Stimulated activated CD4-positive, alpha-beta T cell treated with anti-CD3 and anti-CD28 coated beads, Interleukin-1b, Interleukin-23, amount 100 ng/mL, for 4 hours (primary cell): ENCODE measurements around the gene SLCO3A1.

ENCODE experiments used
- DNase-seq, 2 donors: peaks; one replicate each; pipeline ENCODE4 v3.0.0-alpha.2; 2020; ENCODE audit warnings: low read depth in 2 of 2

The SLCO3A1 gene

DNA sequence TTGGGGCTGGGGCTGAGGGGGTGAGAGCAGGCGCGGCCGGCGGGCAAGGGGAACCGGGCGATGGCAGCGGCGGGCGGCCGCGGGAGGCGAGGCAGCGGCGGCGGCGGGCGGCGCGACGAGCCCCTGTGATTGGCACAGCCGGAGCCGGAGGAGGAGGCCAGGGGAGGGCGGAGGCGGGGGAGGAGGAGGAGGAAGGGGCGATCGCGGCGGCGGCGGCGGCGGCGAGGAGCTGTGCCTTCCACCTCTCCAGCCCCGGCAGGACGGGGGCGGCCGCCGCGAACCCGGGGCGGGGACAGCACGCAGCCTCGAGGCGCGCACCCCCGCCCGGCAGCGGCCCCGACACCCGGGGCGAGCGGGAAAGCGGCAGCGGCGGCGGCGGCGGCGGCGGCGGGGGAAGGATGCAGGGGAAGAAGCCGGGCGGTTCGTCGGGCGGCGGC lies at the start of gene SLCO3A1:
Gene SLCO3A1, plus strand, starts transcription at position 198 of the 437 bp plus-strand sequence.
- peak; percentile 64 to 70 for DNase-seq

DNA sequence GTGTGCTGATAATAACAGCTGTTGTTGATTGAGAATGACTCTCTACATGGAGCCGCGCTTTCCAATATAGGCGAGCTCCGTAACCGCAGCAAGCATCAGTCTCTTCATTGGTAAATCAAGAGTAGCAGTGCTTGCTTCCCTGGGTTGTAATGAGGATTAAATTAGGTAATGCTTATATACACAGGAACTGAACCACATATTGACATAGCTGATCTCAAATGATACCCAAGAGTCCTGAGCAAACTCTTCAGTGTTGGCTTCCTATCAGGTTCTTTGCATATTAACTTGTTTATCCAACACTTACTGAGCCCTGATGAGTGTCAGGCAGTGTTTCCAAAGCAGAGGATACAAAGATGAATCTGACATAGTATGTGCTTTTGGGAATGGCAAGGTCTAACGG lies 46.4 kb upstream of the SLCO3A1 start:
- no peak for DNase-seq

DNA sequence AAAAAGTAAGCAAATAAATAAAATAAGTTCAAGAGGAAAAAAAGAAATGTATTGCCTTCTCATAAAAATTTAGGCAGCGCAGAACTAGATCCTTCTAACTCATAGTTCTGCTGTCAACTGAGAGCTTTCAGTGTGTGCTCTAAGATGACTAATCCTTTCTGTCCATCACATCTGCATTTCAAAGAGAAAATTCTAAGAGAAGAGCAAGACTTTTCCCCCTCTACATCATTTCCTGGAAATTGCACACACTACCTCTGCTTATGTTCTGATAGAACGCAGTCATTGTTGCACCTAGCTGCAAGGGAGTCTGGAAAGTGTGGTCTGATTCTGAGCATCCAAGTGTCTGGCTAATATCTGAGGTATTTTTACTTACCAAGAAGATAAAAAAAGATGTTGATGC lies 39.6 kb upstream of the SLCO3A1 start:
- no peak for DNase-seq

DNA sequence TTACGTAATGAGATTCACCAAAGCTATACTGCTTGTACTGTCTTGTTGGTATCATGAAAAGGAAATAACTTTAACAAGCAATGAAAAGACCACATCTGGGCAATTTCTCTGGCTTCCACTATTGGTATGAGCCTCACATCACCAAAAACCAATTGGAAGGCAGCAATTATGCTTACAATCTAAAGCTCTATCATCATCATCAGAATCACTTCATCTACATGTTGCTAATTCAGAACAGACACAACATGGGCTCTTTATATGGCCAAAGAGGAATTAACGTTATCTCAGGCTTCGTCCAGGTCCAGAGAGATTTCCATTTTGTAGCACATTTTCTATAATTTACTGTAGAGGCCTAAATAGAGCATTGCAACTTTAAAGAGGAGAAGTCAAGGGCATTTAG lies 36.6 kb upstream of the SLCO3A1 start:
- no peak for DNase-seq

DNA sequence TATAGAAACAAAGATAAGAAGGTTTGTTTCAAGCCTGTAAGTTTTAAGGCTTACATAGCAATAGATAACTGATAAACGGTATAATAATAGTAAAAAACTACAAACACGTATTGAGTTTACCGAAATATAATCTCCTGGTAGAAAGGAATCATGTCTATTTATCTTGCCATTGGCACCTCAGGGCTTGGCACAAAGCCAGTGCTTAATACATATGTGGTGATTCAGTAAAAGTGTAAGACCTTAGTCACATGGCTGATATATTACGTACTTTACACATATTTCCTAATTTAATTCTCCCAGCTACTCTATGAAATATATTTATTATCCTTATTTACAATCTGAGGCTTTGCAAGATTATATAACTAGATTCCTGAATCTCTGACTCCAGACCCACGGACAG lies 32.0 kb upstream of the SLCO3A1 start:
- DNase-seq, result no peak

DNA sequence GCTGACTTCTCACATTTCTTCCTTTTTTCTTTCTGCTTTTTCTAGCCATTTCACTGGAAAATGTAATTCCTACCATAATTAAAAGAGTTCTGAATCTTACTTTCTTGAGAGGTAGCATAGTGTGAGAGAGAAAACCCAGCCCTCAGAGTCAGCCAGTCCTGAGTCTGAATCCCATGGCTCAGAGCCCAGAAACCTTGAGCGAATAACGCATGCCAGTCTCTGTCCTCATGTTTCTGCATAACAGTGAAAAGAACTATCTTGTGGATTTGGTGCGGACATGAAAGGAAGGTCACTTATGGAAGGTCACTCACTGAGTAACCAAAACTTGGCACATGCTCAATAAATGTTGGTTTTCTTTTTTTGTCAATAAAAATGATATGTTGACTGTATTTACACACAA lies 29.3 kb upstream of the SLCO3A1 start:
- no peak for DNase-seq

DNA sequence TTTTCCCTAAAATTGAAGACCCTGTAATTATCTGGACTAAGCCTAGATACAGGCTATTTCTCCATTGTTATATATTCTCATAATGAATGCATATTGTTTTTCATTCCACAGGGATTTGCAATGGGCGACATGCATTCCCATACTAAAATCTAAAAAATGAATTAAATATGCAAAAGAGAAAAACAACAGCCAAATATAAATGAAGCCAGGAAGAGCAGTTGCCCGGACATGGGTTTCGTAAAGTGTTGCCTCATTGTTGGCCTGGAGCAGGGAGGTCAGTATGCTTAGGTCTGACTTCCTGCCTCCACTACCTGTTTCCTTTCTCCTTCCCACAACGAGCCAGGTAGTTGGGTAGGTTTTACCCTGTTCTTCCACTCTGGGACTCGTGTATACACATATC lies 27.1 kb upstream of the SLCO3A1 start:
- no peak for DNase-seq

DNA sequence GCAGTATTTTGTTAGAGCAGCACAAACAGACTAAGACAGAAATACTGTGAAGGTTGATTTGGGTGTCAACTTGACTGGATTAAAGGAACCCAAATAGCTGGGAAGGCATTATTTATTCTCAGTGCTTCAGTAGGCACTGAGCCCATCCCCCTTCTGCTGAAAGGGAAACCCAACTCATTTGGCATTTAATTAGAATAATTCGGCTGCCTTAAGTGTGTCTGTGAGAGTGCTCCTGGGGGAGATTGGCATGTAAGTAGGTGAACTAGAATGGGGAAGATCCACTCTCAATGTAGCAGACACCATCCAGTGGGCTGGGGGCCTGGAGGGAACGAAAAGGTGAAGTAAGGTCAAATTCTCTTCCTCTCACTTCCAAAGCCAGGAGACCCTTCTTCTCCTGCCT lies 20.5 kb upstream of the SLCO3A1 start:
- no peak for DNase-seq

DNA sequence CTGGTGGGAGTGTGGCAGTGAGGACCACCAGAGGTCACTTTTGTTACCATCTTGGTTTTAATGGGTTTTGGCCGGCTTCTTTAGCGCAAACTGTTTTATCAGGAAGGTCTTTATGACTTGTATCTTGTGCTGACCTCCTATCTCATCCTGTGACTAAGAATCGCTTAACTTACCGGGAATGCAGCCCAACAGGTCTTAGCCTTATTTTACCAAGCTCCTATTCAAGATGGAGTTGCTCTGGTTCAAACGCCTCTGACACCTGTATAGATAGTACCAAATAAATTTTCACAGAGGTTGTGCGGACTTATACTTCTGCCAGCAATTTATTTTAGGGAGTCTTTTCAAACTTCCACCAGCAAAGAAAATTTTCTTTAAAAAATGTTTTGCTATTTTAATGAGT lies 13.6 kb upstream of the SLCO3A1 start:
- DNase-seq, result no peak

DNA sequence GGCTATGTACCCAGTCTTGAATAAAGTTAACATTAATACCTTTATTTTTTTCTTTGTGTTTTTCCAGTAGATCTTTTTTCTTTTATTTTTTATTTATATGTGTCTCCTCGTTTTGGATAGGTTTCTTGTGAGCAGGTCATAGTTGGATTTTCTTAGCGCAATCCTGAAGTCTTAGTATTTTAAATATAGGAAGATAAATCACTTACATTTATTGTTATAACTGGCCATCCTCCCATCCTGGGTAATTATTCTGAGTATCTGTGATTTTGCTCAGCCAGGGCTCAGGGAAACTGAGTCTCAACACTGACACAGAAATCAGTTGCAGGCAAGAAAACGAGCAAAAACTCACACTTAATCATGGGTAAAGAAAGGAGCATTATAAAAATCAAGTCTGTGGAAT lies 11.6 kb upstream of the SLCO3A1 start:
- DNase-seq, result no peak

DNA sequence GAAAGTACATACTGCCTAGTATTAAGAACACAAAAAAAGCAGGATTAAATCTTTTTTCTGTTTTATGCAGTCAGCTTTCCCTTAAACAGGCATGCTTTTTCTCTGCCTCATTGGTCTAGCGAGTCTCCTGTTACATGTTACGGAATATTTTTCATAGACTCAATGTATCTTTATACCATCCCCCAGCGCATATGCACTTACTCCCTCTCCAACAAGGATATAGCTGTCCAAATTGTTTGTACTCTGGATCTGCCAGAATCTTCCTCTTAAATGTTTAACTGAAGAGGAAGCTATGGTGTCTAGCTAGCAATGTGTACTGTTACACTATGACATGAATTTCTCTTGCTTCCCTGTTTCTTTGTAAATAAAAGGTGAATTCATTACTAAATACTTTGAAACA lies 9.2 kb upstream of the SLCO3A1 start:
- DNase-seq, result no peak

DNA sequence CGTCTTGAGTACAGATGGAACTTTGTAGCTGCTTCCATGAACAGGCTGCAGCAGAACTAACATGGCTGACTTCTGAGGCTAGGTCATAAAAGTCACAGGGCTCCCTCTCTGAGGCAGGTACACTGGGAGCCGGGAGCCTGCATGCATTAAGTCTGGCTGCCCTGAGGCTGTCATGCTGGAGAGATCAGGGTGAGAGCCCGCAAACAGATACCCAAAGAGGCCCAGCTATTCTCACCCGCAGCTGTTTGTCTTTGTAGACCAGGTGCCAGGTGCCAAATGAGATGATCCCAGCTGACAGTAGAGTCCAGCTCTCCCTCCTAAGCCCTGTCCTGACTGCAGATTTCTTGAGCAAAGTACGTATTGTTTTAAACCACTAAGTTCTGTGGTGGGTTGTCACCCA lies 8.6 kb upstream of the SLCO3A1 start:
- no peak for DNase-seq

DNA sequence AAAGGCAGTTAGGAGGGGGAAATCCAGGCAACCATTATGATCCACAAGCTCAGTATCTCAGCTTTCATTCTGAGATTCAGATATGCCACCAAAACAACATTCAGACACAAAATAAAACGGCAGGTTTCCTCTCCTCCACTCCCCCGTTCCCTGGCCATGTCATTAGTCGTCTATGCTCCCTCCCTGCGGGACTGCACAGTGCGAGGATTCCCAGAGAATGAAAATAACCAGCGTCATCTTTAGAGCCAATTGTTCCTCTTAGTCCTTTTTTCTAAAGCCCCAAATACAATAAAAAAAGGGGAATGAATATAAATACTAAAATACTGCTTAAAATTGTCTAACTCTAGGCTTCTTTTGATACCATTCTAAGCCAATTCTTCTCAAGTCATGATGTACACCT lies 7.8 kb upstream of the SLCO3A1 start:
- DNase-seq, result no peak

DNA sequence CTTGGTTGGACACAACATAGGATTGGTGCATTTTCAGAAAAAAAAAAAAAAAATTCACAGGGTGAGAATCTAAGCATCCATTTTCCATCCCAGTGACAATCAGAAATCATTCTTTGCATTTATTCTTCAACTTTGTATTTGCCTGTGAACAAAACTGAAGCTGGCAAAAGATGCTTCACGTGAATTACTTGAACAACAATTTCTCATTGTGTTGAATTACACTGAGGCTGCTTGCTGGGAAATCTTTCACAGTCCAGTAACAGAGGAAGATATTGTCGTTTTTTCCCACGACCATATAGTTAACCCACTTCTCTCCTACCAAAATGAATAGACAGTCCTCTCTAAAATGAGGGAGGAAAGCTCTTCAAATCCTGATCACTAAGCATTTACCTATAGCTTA lies 4.3 kb upstream of the SLCO3A1 start:
- DNase-seq, result no peak

DNA sequence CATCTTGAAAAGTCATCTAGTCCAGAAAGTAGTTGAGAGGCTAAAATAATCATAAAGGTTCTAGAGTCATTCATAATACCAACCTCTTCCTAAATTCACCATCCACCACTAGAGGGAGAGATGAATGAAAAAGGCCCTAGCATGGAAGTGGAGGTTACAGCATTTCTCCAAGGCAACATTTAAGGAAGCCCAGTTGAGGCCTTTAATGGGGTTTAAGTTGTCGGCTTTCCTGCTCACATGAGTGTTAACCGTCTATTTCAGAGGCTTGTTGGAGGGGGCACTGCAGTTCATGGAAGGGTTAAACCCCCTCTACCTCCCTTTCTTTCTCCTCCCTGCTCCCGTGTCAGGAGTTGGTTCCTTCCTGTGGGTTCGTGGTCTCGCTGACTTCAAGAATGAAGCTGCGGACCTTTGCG lies 3.8 kb upstream of the SLCO3A1 start:
- DNase-seq, result no peak

DNA sequence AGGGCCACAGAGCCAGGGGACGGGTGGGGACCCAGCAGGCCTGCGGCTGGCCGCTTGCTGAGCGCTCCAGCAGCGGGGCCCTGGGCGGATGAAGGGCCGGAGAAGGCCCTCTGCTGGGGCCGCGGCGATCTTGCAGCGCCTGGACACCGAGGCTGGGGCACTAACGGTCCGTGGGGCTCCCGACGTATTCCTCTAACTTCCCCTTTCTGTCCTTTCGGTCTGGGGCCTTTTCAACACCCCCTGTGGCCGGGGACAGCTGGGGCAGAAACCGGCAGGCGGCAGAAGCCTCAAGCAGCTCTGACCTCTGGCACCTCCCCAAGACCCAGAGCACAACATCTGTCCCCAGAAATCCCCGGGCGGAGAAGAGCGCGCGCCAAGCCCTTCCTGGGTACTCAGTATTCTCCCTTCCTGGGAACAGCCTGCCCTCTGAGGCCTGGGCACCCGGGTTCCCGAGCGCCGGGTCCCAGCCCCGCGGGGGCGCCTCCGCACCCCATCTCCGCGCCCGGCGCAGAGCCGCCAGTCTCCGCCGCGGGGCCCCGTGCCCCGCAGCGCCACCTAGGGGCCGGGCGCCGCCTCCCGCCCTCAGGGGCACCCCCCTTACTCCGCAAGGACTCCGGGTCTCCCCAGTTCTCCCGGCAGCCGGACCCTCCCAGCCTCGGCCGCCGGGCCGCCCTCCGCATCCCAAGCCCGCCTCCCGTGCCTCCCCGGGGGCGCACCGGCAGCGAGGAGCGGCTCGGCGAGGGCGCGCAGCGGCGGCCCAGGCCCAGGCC lies 582 bp upstream of the SLCO3A1 start:
- DNase-seq, result peak; percentile 62 to 68

DNA sequence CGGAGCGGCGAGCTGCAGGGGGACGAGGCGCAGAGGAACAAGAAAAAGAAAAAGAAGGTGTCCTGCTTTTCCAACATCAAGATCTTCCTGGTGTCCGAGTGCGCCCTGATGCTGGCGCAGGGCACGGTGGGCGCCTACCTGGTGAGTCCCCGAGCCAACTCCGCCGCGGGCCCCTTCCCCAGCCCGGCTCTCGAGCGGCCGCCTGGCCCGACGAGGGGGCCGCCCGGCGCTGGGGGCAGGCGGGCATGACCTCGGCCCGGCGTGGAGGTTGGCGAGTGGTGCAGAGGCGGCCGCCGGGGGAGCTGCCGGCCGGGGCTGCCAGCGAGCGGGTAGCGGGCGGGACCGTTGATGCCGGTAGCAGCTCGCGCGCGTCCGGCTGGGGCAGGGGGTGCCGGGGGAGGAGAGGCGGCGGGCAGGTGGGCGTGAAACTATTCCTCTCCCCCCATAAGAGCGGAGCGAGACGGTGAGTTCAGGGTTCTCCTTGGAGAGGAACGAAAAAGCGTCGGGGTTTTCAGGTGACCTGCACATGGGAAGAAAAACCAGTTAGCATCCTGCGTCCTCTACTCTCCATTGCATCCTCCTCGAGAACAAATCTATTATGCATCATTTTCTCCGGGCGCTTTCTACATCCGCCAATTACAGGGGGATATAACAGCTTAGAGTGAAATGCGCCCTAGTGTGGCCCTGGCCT lies 585 bp downstream of the SLCO3A1 start:
- peak in 1 of 2 donors; percentile 39 for DNase-seq

DNA sequence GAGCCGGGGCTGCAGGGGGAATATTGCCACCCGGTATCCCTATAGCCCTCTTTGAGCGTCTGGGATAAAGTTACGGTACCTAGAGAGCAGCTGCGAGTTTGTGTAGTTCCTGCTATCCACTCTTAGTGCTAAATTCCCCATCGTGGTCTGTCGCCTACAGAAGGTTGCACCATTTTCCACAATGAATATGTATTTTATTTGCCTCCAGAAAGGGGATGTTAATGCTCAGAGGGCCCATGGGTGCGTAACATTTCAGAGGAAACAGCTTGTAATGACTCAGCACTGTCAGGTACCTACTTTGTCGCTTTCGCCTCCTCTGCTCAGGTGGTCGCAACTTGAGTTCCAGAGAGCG lies 1.1 kb downstream of the SLCO3A1 start:
- DNase-seq, result peak in 1 of 2 donors; percentile 43

DNA sequence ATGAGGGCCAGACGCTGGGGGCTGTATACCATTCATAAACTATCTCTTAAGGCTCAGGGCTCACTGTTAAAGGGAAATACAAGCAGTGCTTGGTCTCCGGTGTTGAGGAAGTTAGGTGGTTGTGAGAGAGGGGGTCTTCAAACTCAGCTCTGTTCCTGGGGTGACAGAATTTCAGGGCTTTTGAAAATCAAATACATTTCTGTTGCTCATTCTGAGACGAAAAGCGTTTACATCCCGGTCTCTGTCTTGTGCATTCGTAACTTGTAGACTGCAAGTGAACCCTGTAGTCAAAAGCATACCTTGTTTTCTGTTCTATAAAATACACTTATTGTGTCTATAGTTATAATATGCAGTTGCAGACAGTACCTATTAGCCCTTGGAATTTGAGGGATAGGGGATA lies 1.7 kb downstream of the SLCO3A1 start:
- DNase-seq, result no peak

DNA sequence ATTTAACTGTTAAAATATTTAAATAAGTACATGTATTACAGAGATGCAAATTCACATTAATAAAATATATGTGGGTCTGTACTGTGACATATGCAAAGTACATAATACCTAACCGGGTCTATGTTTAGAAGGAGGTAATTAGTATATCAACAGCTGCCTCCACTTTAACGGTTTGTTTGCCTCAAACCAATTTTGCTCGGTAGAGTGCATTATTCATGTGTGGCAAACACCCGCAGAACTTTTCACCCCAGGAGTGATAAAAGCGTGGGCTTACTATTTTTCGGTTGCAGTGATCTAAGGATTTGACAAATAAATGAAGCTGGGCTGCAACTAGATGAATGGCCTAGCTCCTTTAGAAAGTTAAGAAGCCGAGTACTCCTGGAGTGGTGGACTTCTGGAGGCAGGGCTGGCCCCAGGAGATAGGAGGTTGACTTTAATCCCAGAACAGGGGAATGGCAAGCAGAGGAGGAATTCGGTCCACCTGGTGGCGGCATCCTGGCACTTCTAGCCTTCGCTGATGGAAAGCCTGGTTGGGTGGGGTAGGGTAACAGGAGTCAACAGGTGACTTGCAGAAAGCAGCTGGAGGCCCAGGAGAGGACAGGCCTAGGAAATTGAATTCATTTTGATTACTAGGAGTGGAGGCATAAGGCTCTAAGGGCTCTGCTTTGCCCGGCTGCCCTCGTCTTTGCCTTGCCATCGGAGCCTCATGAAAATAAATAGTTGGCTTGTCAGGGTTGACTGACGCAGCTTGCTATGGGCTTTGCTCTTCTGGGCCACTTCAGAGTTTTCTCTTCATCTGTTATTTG lies 2.4 kb downstream of the SLCO3A1 start:
- DNase-seq, result no peak

DNA sequence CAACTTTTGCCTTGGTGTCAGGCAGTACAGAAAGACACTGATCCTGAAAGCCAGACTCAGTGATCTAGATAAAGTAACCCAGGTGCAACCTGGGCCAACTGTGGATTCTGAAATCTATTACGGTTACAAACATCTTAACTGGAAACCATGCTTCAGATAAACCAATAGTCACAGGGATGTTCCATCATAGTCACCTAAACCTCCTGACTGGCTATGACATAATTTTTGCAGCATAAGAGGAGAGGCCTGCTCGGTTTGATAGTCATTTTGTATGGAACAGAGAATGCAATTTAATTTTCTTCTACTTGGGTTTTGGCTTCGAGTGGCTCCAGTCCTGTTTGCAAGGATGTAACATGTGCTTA lies 3.7 kb downstream of the SLCO3A1 start:
- DNase-seq, result no peak

DNA sequence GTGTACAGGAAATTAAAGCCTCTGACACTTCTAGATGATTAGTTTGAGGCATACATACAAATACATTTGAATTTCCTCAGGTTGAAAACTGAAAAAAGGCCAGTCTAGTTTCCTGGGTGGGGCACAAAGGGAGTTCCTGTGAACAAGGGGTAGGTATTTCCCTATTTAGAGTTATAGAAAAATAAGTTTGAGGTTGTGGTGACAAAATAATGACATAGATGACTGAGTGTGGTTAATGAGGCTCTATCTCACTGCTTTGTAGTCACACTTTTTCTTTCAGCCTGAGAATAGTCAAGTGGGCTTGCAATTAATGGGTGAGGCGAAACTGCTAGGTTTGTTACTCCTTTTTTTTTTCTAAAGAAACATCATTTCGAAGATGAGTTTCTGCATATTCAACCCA lies 4.3 kb downstream of the SLCO3A1 start:
- no peak for DNase-seq

DNA sequence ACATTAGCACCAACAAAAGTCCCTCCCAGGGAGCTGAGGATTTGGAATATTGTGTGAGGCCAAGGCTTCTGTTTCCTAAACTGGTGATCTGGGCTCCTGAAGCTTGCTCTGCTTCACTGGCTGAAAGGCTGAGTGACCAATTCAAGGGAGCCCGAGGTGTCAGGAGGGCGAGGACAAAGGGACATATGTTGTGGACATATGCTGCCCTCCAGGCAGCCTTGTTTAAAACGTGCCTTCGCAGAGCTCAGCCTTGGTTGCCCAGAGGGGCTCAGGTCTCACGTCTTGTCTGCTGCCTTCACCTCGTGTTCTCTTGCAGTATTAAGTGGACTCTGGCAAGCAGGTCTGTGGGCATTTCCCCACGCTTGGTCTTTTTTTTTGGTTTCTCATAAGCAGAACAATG lies 7.0 kb downstream of the SLCO3A1 start:
- no peak for DNase-seq
